Testis (tissue), 3 donors: Measurements from ENCODE around the gene RIN1. TPM values are rescaled to one million over a fixed set of nuclear protein-coding genes. Genes with fewer than 3 reads are reported as not detected.

Experiments
- DNase-seq: peaks from one replicate; pipeline ENCODE4 v3.0.0-alpha.2; 2019
- H3K27ac ChIP-seq, 2 donors: fragments of 200-600 bp; sonication (generic); one replicate each; pipeline ENCODE4 v1.5.1; 2019
- H3K27me3 ChIP-seq: fragments of 200-600 bp; sonication (generic); one replicate; pipeline ENCODE4 v1.5.1; 2019
- H3K36me3 ChIP-seq: fragments of 200-600 bp; sonication (generic); one replicate; pipeline ENCODE4 v1.5.1; 2017; ENCODE audit warnings: low read depth; ENCODE audit errors: missing control alignments
- H3K4me1 ChIP-seq: fragments of 200-600 bp; sonication (generic); one replicate; pipeline ENCODE4 v1.5.1; 2019
- H3K4me3 ChIP-seq, 2 donors: fragments of 200-600 bp; sonication (generic); one replicate each; pipeline ENCODE4 v1.5.1; 2017 to 2019
- H3K9me3 ChIP-seq: fragments of 200-600 bp; sonication (generic); one replicate; pipeline ENCODE4 v1.5.1; 2017
- CTCF ChIP-seq, 3 experiments: fragments of 450-650 bp in 2 of 3; fragments of 200-600 bp in 1 of 3; sonication (generic) in 1 of 3; IDR thresholded peaks; one replicate each; pipeline ENCODE4 v1.5.1; 2016 to 2019; ENCODE audit warnings: antibody characterized with exemption in 3 of 3, mild to moderate bottlenecking in 2 of 3, moderate library complexity in 1 of 3
- POLR2A ChIP-seq: fragments of 450-650 bp; IDR thresholded peaks from one replicate; pipeline ENCODE4 v1.6.1; 2017; ENCODE audit warnings: antibody characterized with exemption, mild to moderate bottlenecking, moderate library complexity
- WGBS, 2 donors: methylation state at CpG; one replicate each; pipeline ENCODE4 v1.1.5; 2018; 5-methylcytosine and 5-hydroxymethylcytosine counted together
- intact Hi-C: fragments of 100-400 bp; cut with DNase I; formaldehyde crosslinking; loops from one replicate; pipeline ENCODE4 v1.15.1; 2023; ENCODE audit warnings: low total_unique reads
- polyA plus RNA-seq: library from polyadenylated mRNA; stranded (reverse); fragments of 350-450 nt; fragmentation: Illumina TruSeq; extraction: RNeasy Lipid Tissue Mini Kit (QIAGEN cat#74804); gene quantifications from one replicate; pipeline ENCODE4 v1.2.3, GENCODE V29; 2014; ENCODE audit warnings: low read depth, low replicate concordance; ENCODE audit not compliant: insufficient read depth
- total RNA-seq, 2 donors: library from RNA; depleted of rRNA; stranded (reverse); fragments of >200 nt; gene quantifications; one replicate each; pipeline ENCODE4 v1.2.3, GENCODE V29; 2016

The RIN1 gene
- total and polyA plus RNA-seq, 3 donors from 2014 or later, result 4.7 to 8.5 (median 8.2) TPM

- intact Hi-C loops, result no loop called here
- TF ChIP-seq CTCF (IDR thresholded peaks at IDR 0.05) (no peak), POLR2A (no peak)
- Histone ChIP-seq H3K27me3 (no peaks in the 10 kb centered on the region), H3K9me3 (no peaks in the 10 kb centered on the region), H3K4me1 (peaks cover 21% of the 10 kb centered on the region), H3K27ac (peak overlapping the region; percentile 33 to 88), H3K4me3 (no peak overlapping the region), H3K36me3 (no peaks in the 10 kb centered on the region)
- DNase-seq, result no peak
- whole genome bisulfite sequencing, 2 donors, result 67 to 74% methylated on average over 7 to 14 of the region's 14 CpGs
Observed at GRCh38 chr11:66315498-66315885, 20.7 kb downstream of the RIN1 start.

GRCh38 chr11:66314561-66315497 lies 21.4 kb downstream of the RIN1 start:
- H3K4me1 ChIP-seq, result peaks cover 21% of the 10 kb centered on the region
- H3K4me3 ChIP-seq, result no peak overlapping the region
- no peaks in the 10 kb centered on the region for H3K27me3 ChIP-seq
- H3K9me3 ChIP-seq, result no peaks in the 10 kb centered on the region
- WGBS, 2 donors, result 72 to 90% methylated on average over 10 to 14 of the region's 17 CpGs
- peak overlapping the region; percentile 40 to 88 for H3K27ac ChIP-seq
- TF ChIP-seq POLR2A, result no peak
- no peak for DNase-seq
- H3K36me3 ChIP-seq, result no peaks in the 10 kb centered on the region
- intact Hi-C loops, result no loop called here

GRCh38 chr11:66314186-66314501 lies 22.1 kb downstream of the RIN1 start:
- intact Hi-C loops, result no loop called here
- 35 to 43% methylated on average over 1 of the region's 1 CpG for WGBS, 2 donors
- no peaks in the 10 kb centered on the region for H3K9me3 ChIP-seq
- DNase-seq, result no peak
- H3K36me3 ChIP-seq, result no peaks in the 10 kb centered on the region
- no peak overlapping the region for H3K4me3 ChIP-seq
- peaks cover 21% of the 10 kb centered on the region for H3K4me1 ChIP-seq
- TF ChIP-seq CTCF (IDR thresholded peaks at IDR 0.05) (no peak), POLR2A (no peak)
- no peaks in the 10 kb centered on the region for H3K27me3 ChIP-seq
- peak overlapping the region; percentile 40 to 79 for H3K27ac ChIP-seq

GRCh38 chr11:66313321-66314185 lies 22.7 kb downstream of the RIN1 start:
- no peaks in the 10 kb centered on the region for H3K36me3 ChIP-seq
- H3K9me3 ChIP-seq, result no peaks in the 10 kb centered on the region
- H3K4me3 ChIP-seq, result peak overlapping the region; percentile 39 to 53
- no peak for DNase-seq
- intact Hi-C loops, result no loop called here
- H3K4me1 ChIP-seq, result peaks cover 21% of the 10 kb centered on the region
- WGBS, 2 donors, result 17 to 21% methylated on average over 27 to 38 of the region's 38 CpGs
- no peak for TF ChIP-seq CTCF (IDR thresholded peaks at IDR 0.05)
- TF ChIP-seq POLR2A, result no peak
- H3K27ac ChIP-seq, result peak overlapping the region; percentile 40 to 79
- no peaks in the 10 kb centered on the region for H3K27me3 ChIP-seq
